K562 (cell line): Measurements from ENCODE around the gene CALCOCO2. TPM values are rescaled to one million over a fixed set of nuclear protein-coding genes. Genes with fewer than 3 reads are reported as not detected.

Experiments
- ATAC-seq: fragments of 200-7000 bp; cut with Tn5 transposase; 3 replicates; pipeline ENCODE4 v1.9.1; 2020; ENCODE audit warnings: moderate library complexity
- BruUV-seq: library from RNA; stranded (reverse); fragments of 400-500 nt; replicated peaks from 2 replicates; lab custom pipeline; 2021; lab: Mats Ljungman, UMichigan
- CTCF ChIA-PET: fragments of 300-600 bp; formaldehyde crosslinking; extraction: SDS; loops from one replicate; lab custom pipeline; 2021; ENCODE audit warnings: low intra/inter-chr PET ratio; lab: Yijun Ruan, JAX
- POLR2A ChIA-PET: fragments of 300-600, 350-650 bp; sonication (Branson Sonifier 250); formaldehyde crosslinking; extraction: SDS; loops from one replicate; lab custom pipeline; 2021; ENCODE audit warnings: antibody characterized with exemption, inconsistent platforms; lab: Yijun Ruan, JAX
- DNase-seq, 4 experiments: peaks; one replicate each; pipeline versions ENCODE4 v3.0.0 to v3.0.0-alpha.2; 2011 to 2018; ENCODE audit warnings: low spot score in 3 of 4, mixed read lengths in 3 of 4; ENCODE audit errors: extremely low read depth in 1 of 4
- FAIRE-seq: peaks from 2 replicates; lab custom pipeline; 2011; peaks lifted over from hg19 to GRCh38; lab: Jason Lieb, UNC
- H2AFZ ChIP-seq: 2 replicates; pipeline ENCODE4 v1.6.0; 2011; ENCODE audit warnings: low read depth, low read length, control low read depth, inconsistent platforms
- H3K27ac ChIP-seq: fragments of 200-600 bp; 3 replicates; pipeline ENCODE4 v1.8.0; 2011; ENCODE audit warnings: low read depth, mild to moderate bottlenecking, control low read depth, inconsistent platforms, low read length, moderate library complexity, mixed read lengths; ENCODE audit errors: extremely low read depth
- H3K27me3 ChIP-seq, 2 experiments: fragments of 300-600 bp in 1 of 2; 2 replicates in 1 of 2; 3 replicates in 1 of 2; pipeline versions ENCODE4 v1.6.0 to v1.8.0; 2011; ENCODE audit warnings: inconsistent platforms in 2 of 2, low read length in 2 of 2, mild to moderate bottlenecking in 1 of 2, mixed read lengths in 1 of 2, moderate library complexity in 1 of 2; ENCODE audit not compliant: control insufficient read depth in 2 of 2, insufficient read depth in 2 of 2
- H3K36me3 ChIP-seq: fragments of 300-600 bp; 3 replicates; pipeline ENCODE4 v1.8.0; 2011; ENCODE audit warnings: mild to moderate bottlenecking, low read length, inconsistent platforms; ENCODE audit not compliant: control insufficient read depth, insufficient read depth
- H3K4me1 ChIP-seq, 2 experiments: fragments of 200-600 bp in 1 of 2; replicated peaks in 1 of 2; 2 replicates in 1 of 2; 3 replicates in 1 of 2; pipeline versions ENCODE4 v1.5.1 to v1.8.0; 2011; ENCODE audit warnings: inconsistent platforms in 2 of 2, low read length in 2 of 2, mild to moderate bottlenecking in 1 of 2, mixed read lengths in 1 of 2, moderate library complexity in 1 of 2; ENCODE audit not compliant: control insufficient read depth in 2 of 2, insufficient read depth in 2 of 2
- H3K4me2 ChIP-seq: 2 replicates; pipeline ENCODE4 v1.6.1; 2011; ENCODE audit warnings: low read length, control low read depth, inconsistent platforms, mixed read lengths; ENCODE audit not compliant: insufficient read depth
- H3K4me3 ChIP-seq: fragments of 200-600 bp; sonication (generic), shearing (Covaris generic); 2 replicates; pipeline ENCODE4 v1.5.1; 2016; ENCODE audit warnings: control low read depth, inconsistent platforms
- H3K79me2 ChIP-seq: fragments of 200-600 bp; 3 replicates; pipeline ENCODE4 v1.8.0; 2011; ENCODE audit warnings: low read length, inconsistent platforms; ENCODE audit not compliant: control insufficient read depth, insufficient read depth
- H3K9ac ChIP-seq, 2 experiments: 2 replicates each; pipeline versions ENCODE4 v1.6.0 to v1.6.1; 2011; ENCODE audit warnings: low read depth in 2 of 2, low read length in 2 of 2, control low read depth in 1 of 2, inconsistent platforms in 1 of 2, mild to moderate bottlenecking in 1 of 2, mixed read lengths in 1 of 2; ENCODE audit not compliant: insufficient read depth in 1 of 2
- H3K9me1 ChIP-seq: one replicate; pipeline ENCODE4 v1.6.0; 2011; ENCODE audit warnings: inconsistent platforms, mild to moderate bottlenecking, low read length, moderate library complexity; ENCODE audit not compliant: control insufficient read depth, insufficient read depth
- H3K9me3 ChIP-seq: replicated peaks from 2 replicates; pipeline ENCODE4 v1.5.1; 2011; ENCODE audit warnings: low read depth, low read length, inconsistent platforms; ENCODE audit not compliant: control insufficient read depth, insufficient read depth
- H4K20me1 ChIP-seq: replicated peaks from 2 replicates; pipeline ENCODE4 v1.6.1; 2011; ENCODE audit warnings: low read length, inconsistent platforms, mixed read lengths; ENCODE audit not compliant: control insufficient read depth, insufficient read depth
- CEBPB ChIP-seq: fragments of 450-650 bp; IDR thresholded peaks from 2 replicates; pipeline ENCODE4 v1.6.1; 2016; ENCODE audit warnings: missing genetic modification characterization, missing compliant biosample characterization
- CEBPG ChIP-seq, 3 experiments: fragments of 200-800 bp in 1 of 3; sonication (Bioruptor generic) in 1 of 3; sonication (generic) in 1 of 3; formaldehyde crosslinking in 1 of 3; IDR thresholded peaks in 2 of 3; conservative IDR thresholded peaks in 1 of 3; 2 replicates each; pipeline versions ENCODE4 v1.6.1 to v1.8.0; 2016 to 2022; ENCODE audit warnings: missing compliant biosample characterization in 2 of 3, missing genetic modification characterization in 2 of 3, mild to moderate bottlenecking in 1 of 3, missing genetic modification reagents in 1 of 3
- FOSL1 ChIP-seq: fragments of 200-800 bp; sonication (Bioruptor generic); conservative IDR thresholded peaks from 2 replicates; pipeline ENCODE4 v1.6.1; 2016; ENCODE audit warnings: missing genetic modification characterization, missing compliant biosample characterization
- GABPB1 ChIP-seq: sonication (generic); formaldehyde crosslinking; IDR thresholded peaks from 2 replicates; pipeline ENCODE4 v1.8.0; 2022; ENCODE audit warnings: mild to moderate bottlenecking, missing genetic modification reagents
- HDAC3 ChIP-seq: fragments of 450-650 bp; IDR thresholded peaks from 2 replicates; pipeline ENCODE4 v1.6.1; 2018; ENCODE audit warnings: borderline replicate concordance, mild to moderate bottlenecking, moderate library complexity; ENCODE audit not compliant: partially characterized antibody
- HNRNPL ChIP-seq: fragments of 200-400 bp; formaldehyde crosslinking; IDR thresholded peaks from 2 replicates; pipeline ENCODE4 v1.6.1; 2017; ENCODE audit warnings: low read depth, mild to moderate bottlenecking, low read length
- KLF1 ChIP-seq: fragments of 450-650 bp; IDR thresholded peaks from 2 replicates; pipeline ENCODE4 v1.6.1; 2016; ENCODE audit warnings: missing genetic modification characterization, missing compliant biosample characterization
- MEF2A ChIP-seq: IDR thresholded peaks from 2 replicates; pipeline ENCODE4 v1.6.1; 2011; ENCODE audit warnings: low read depth, mild to moderate bottlenecking, low read length, moderate library complexity; ENCODE audit not compliant: control insufficient read depth
- NR1H2 ChIP-seq: sonication (generic); formaldehyde crosslinking; IDR thresholded peaks from 2 replicates; pipeline ENCODE4 v1.4.0; 2020; ENCODE audit warnings: mild to moderate bottlenecking, missing genetic modification reagents
- ZNF318 ChIP-seq, 2 experiments: fragments of 450-650 bp; IDR thresholded peaks; 2 replicates each; pipeline ENCODE4 v1.6.1; 2016; ENCODE audit warnings: mild to moderate bottlenecking in 2 of 2, borderline replicate concordance in 1 of 2, low read depth in 1 of 2, moderate library complexity in 1 of 2
- ZNF766 ChIP-seq: fragments of 200-800 bp; sonication (Bioruptor generic); conservative IDR thresholded peaks from 2 replicates; pipeline ENCODE4 v1.6.1; 2016; ENCODE audit warnings: missing genetic modification characterization, missing compliant biosample characterization
- WGBS: fragments of 100-300 bp; shearing (Covaris generic); methylation state at CpG from one replicate; pipeline ENCODE4 v1.1.6; 2016; ENCODE audit warnings: low coverage, mixed read lengths; ENCODE audit not compliant: insufficient coverage; ENCODE audit errors: missing lambda C conversion rate; 5-methylcytosine and 5-hydroxymethylcytosine counted together
- in situ Hi-C: fragments of 300-500 bp; cut with MboI; formaldehyde crosslinking; loops from 4 replicates; pipeline ENCODE4 v1.15.0; 2018; ENCODE audit warnings: inconsistent platforms, mixed read lengths
- intact Hi-C: fragments of 100-400 bp; cut with micrococcal nuclease; formaldehyde crosslinking; loops from 2 replicates; pipeline ENCODE4 v1.14.2; 2022
- polyA plus RNA-seq, 8 experiments: library from polyadenylated mRNA; depleted of rRNA in 4 of 8; stranded (reverse) in 5 of 8; unstranded in 3 of 8; fragments of >200 nt; fragmentation: Nextera tagmentation in 2 of 8; fragmentation: Illumina TruSeq in 1 of 8; extraction: Ambion mirVana in 2 of 8; extraction: Trizol in 1 of 8; gene quantifications; 2 replicates each; pipeline versions ENCODE4 v1.2.1 to v1.2.3, GENCODE V29; 2011 to 2014; ENCODE audit warnings: inconsistent platforms in 1 of 8, missing spikeins in 1 of 8
- total RNA-seq, 7 experiments: library from RNA; depleted of rRNA in 6 of 7; stranded (reverse); fragments of >200 nt in 6 of 7; fragmentation: Illumina TruSeq in 2 of 7; extraction: Trizol in 2 of 7; gene quantifications; 2 replicates each; pipeline versions ENCODE4 v1.2.1 to v1.2.3, GENCODE V29; 2011 to 2021; ENCODE audit warnings: low replicate concordance in 1 of 7

The CALCOCO2 gene
- total and polyA plus RNA-seq, 9 of the 15 experiments (the other 6 are each of a cell fraction or from before 2014, with no cell fraction given): 24.1 to 87.3 (median 67.5) TPM

GRCh38 chr17:48841395-48841831, 10.6 kb downstream of the CALCOCO2 start:
- peaks cover 6% of the 10 kb centered on the region for H3K9me1 ChIP-seq
- peaks cover 0 to 3% of the 10 kb centered on the region in 2 experiments; a peak in 2 of 5 replicates for H3K4me1 ChIP-seq
- H4K20me1 ChIP-seq: no peaks in the 10 kb centered on the region; the same call in 1 of the 2 replicates
- no peak; the same call in 2 of the 3 replicates for ATAC-seq
- POLR2A ChIA-PET: interaction anchor here (0.5 to 1.9 kb wide), 3 partner anchors 10 to 43 kb away, joined by 3 to 8 read pairs (median 5); no protein-coding TSS in a partner anchor
- H3K27me3 ChIP-seq: no peaks in the 10 kb centered on the region
- in situ Hi-C loops: no loop called here
- intact Hi-C loops: no loop called here
- peaks cover 20% of the 10 kb centered on the region for H3K36me3 ChIP-seq
- no peak overlapping the region; a peak in 1 of 4 replicates for H3K9ac ChIP-seq
- BruUV-seq: no TSS peak
- peak; percentile 70 for FAIRE-seq
- H3K79me2 ChIP-seq: peaks cover 3% of the 10 kb centered on the region; the same call in 1 of the 3 replicates
- 40% methylated on average over 3 of the region's 3 CpGs for WGBS
- TF ChIP-seq KLF1 (tag) (no peak), CEBPB (peak; percentile 79), ZNF766 (CRISPR knock-in tag) (peak; percentile 48; the same call in 1 of the 2 replicates), ZNF318 (IDR thresholded peaks at IDR 0.05; ENCODE audit: borderline replicate concordance in 1 of 2, low read depth in 1 of 2) (peak in 1 of 2 experiments; percentile 25; a peak in 1 of 4 replicates), HNRNPL (no peak), CEBPG (CRISPR knock-in tag; IDR thresholded peaks at IDR 0.05) (peak; percentile 49), CEBPG (tag; conservative IDR thresholded peaks at IDR 0.05 in 1 of 2, IDR thresholded peaks at IDR 0.05 in 1 of 2) (peak in 1 of 2 experiments; percentile 80; a peak in 2 of 4 replicates), FOSL1 (no peak), GABPB1 (CRISPR knock-in tag) (peak; percentile 30; the same call in 1 of the 2 replicates), MEF2A (no peak), HDAC3 (no peak), NR1H2 (CRISPR knock-in tag) (no peak)
- TF ChIP-seq, all 486 proteins: peak for 5
- DNase-seq: no peak
- Histone ChIP-seq H3K9me3 (no peaks in the 10 kb centered on the region), H2AFZ (no peak overlapping the region), H3K4me3 (no peak overlapping the region), H3K4me2 (no peak overlapping the region), H3K27ac (no peak overlapping the region)
- CTCF ChIA-PET: no interaction called here
